Right lobe of liver (tissue), 6 donors: Measurements from ENCODE around the gene CYBRD1. TPM values are rescaled to one million over a fixed set of nuclear protein-coding genes. Genes with fewer than 3 reads are reported as not detected.

ENCODE experiments used
- ATAC-seq, 4 donors: fragments of 200-7000 bp; cut with Tn5 transposase; one replicate each; pipeline ENCODE4 v1.9.1; 2020; ENCODE audit warnings: mild to moderate bottlenecking in 4 of 4, moderate library complexity in 4 of 4
- DNase-seq, 3 donors: peaks; one replicate each; pipeline ENCODE4 v3.0.0-alpha.2; 2020
- H3K27ac ChIP-seq, 3 donors: fragments of 200-600 bp; one replicate each; pipeline ENCODE4 v1.8.0; 2022
- H3K27me3 ChIP-seq, 2 donors: fragments of 200-600 bp; one replicate each; pipeline ENCODE4 v1.8.0; 2022
- H3K36me3 ChIP-seq, 4 donors: fragments of 200-600 bp; sonication (generic) in 1 of 4; one replicate each; pipeline versions ENCODE4 v1.5.1 to v1.8.0; 2017 to 2022; ENCODE audit warnings: control low read depth in 1 of 4
- H3K4me1 ChIP-seq, 4 donors: fragments of 200-600 bp; sonication (generic) in 1 of 4; one replicate each; pipeline versions ENCODE4 v1.5.1 to v1.8.0; 2017 to 2022; ENCODE audit warnings: control low read depth in 1 of 4
- H3K4me3 ChIP-seq, 3 donors: fragments of 200-600 bp; one replicate each; pipeline ENCODE4 v1.8.0; 2022
- H3K9me3 ChIP-seq, 4 donors: fragments of 200-600 bp; sonication (generic) in 1 of 4; one replicate each; pipeline versions ENCODE4 v1.5.1 to v1.8.0; 2017 to 2022; ENCODE audit warnings: control low read depth in 1 of 4
- CTCF ChIP-seq, 4 donors: fragments of 200-600 bp in 3 of 4; fragments of 450-650 bp in 1 of 4; IDR thresholded peaks; one replicate each; pipeline versions ENCODE4 v1.5.1 to v1.8.0; 2016 to 2022; ENCODE audit warnings: antibody characterized with exemption in 4 of 4, mild to moderate bottlenecking in 2 of 4
- POLR2A ChIP-seq: fragments of 450-650 bp; IDR thresholded peaks from one replicate; pipeline ENCODE4 v1.6.1; 2017; ENCODE audit warnings: antibody characterized with exemption, mild to moderate bottlenecking
- WGBS: methylation state at CpG from one replicate; pipeline ENCODE4 v1.1.6; 2018; ENCODE audit warnings: low coverage, low lambda C conversion rate; ENCODE audit not compliant: insufficient coverage; ENCODE audit errors: missing lambda C conversion rate; 5-methylcytosine and 5-hydroxymethylcytosine counted together
- intact Hi-C, 2 donors: fragments of 100-400 bp; cut with DNase I; formaldehyde crosslinking; loops; one replicate each; pipeline versions ENCODE4 v1.11.2 to v1.14.1; 2022
- total RNA-seq, 6 experiments: library from RNA; depleted of rRNA in 2 of 6; stranded (reverse); fragments of >200 nt in 2 of 6; fragmentation: NEBNext Ultra II Directional in 3 of 6; extraction: Animal tissue kit (Norgen Biotek cat#: 25700) in 3 of 6; gene quantifications; one replicate each; pipeline versions ENCODE4 v1.1.0 to v1.2.4, GENCODE V29; 2016 to 2023
- donor health status: DM: no; HTN: yes; CAD: no.
- donor health status: DM: no; HTN: no; CAD: no.
- donor health status: DM: no; HTN: no; CAD: no.
- donor health status: DM: no; HTN: yes; CAD: no.
- donor health status: DM: no; HTN: yes; CAD: no.

CYBRD1 gene
- total RNA-seq, 6 experiments from 2014 or later: 7.3 to 15.1 (median 10.9) TPM

GRCh38 chr2:171553236-171553635 is 31.0 kb downstream of the CYBRD1 start:
- Histone ChIP-seq H3K27ac (no peak overlapping the region), H3K9me3 (no peaks in the 10 kb centered on the region), H3K36me3 (no peaks in the 10 kb centered on the region), H3K27me3 (no peaks in the 10 kb centered on the region), H3K4me1 (no peaks in the 10 kb centered on the region), H3K4me3 (no peak overlapping the region)
- 50% methylated on average over 2 of the region's 2 CpGs for WGBS
- ATAC-seq: no peak
- intact Hi-C loops: no loop called here
- DNase-seq: no peak
- TF ChIP-seq CTCF (IDR thresholded peaks at IDR 0.05) (no peak), POLR2A (no peak)

GRCh38 chr2:171553858-171554257 is 31.6 kb downstream of the CYBRD1 start:
- peak; percentile 70 to 99 (median 94) for ATAC-seq
- no peaks in the 10 kb centered on the region for H3K36me3 ChIP-seq
- TF ChIP-seq POLR2A: no peak
- no peak for TF ChIP-seq CTCF (IDR thresholded peaks at IDR 0.05)
- intact Hi-C loops: no loop called here
- H3K27ac ChIP-seq: no peak overlapping the region
- peak overlapping the region in 1 of 3 donors; percentile 19 for H3K4me3 ChIP-seq
- 58% methylated on average over 6 of the region's 8 CpGs for WGBS
- no peaks in the 10 kb centered on the region for H3K9me3 ChIP-seq
- no peaks in the 10 kb centered on the region for H3K27me3 ChIP-seq
- peak in 1 of 3 donors; percentile 74 for DNase-seq
- no peaks in the 10 kb centered on the region for H3K4me1 ChIP-seq

- H3K36me3 ChIP-seq: no peaks in the 10 kb centered on the region
- H3K4me1 ChIP-seq: no peaks in the 10 kb centered on the region
- no peak for ATAC-seq
- no peaks in the 10 kb centered on the region for H3K9me3 ChIP-seq
- H3K27me3 ChIP-seq: no peaks in the 10 kb centered on the region
- intact Hi-C loops: no loop called here
- 48% methylated on average over 3 of the region's 3 CpGs for WGBS
- DNase-seq: no peak
- H3K27ac ChIP-seq: no peak overlapping the region
- no peak for TF ChIP-seq POLR2A
- no peak for TF ChIP-seq CTCF (IDR thresholded peaks at IDR 0.05)
- no peak overlapping the region for H3K4me3 ChIP-seq
Observed at GRCh38 chr2:171554991-171555615, 32.8 kb downstream of the CYBRD1 start.

- H3K4me1 ChIP-seq: no peaks in the 10 kb centered on the region
- H3K36me3 ChIP-seq: no peaks in the 10 kb centered on the region
- WGBS: 54% methylated on average over 4 of the region's 4 CpGs
- DNase-seq: no peak
- no peaks in the 10 kb centered on the region for H3K27me3 ChIP-seq
- TF ChIP-seq POLR2A (no peak), CTCF (IDR thresholded peaks at IDR 0.05) (no peak)
- ATAC-seq: no peak
- no peaks in the 10 kb centered on the region for H3K9me3 ChIP-seq
- H3K27ac ChIP-seq: no peak overlapping the region
- intact Hi-C loops: no loop called here
- no peak overlapping the region for H3K4me3 ChIP-seq
Observed at GRCh38 chr2:171557363-171557762, 35.1 kb downstream of the CYBRD1 start.
